ENCODE measurements around the gene TMEM135. TPM values are rescaled to one million over a fixed set of nuclear protein-coding genes. Genes with fewer than 3 reads are reported as not detected.

TMEM135 gene
- total RNA-seq (2022) (11.1 and 12.6 TPM in 2 replicates), Bru-seq, nascent RNA (percentile 64 among the genes with signal in this experiment), BruChase-seq, experiment 1, labeled RNA remaining after a 6-hour chase (percentile 47 among the genes with signal in this experiment), BruChase-seq, experiment 2, labeled RNA remaining after a 2-hour chase (percentile 51 among the genes with signal in this experiment)
- long read RNA-seq, transcript TMEM135-201 (15 exons, 2,433 nt): major isoform, 8 of 11 reads
- long read RNA-seq, partial matches to known transcripts: 0 of 11 reads
- long read RNA-seq, other reads (novel, unspliced or antisense): 2 of 11 reads

- Mint-ChIP-seq H3K9me3 (ENCODE audit: low read depth, unreplicated experiment) (no peaks in the 10 kb centered on the region), H3K4me3 (ENCODE audit: low read depth, unreplicated experiment) (peak within 1 kb of the TSS; percentile 98), H3K27me3 (ENCODE audit: unreplicated experiment) (no peaks in the 10 kb centered on the region), H3K36me3 (ENCODE audit: insufficient read depth, unreplicated experiment) (peaks cover 15% of the 10 kb centered on the region), H3K4me1 (ENCODE audit: low read depth, unreplicated experiment) (peaks cover 9% of the 10 kb centered on the region), H3K27ac (ENCODE audit: unreplicated experiment) (peak within 1 kb of the TSS; percentile 90)
- CTCF ChIA-PET: interaction anchor here (1.0 kb wide), 1 partner anchor 60 kb away, joined by 5 read pairs; no protein-coding TSS in a partner anchor
- no TSS peak for BruUV-seq (replicated peaks)
- intact Hi-C loops (cut with micrococcal nuclease; ENCODE audit: unreplicated experiment): no loop called here
- no peak for TF ChIP-seq CTCF (IDR thresholded peaks at IDR 0.05; ENCODE audit: unreplicated experiment)
- peak; percentile 91 for DNase-seq
Measured at GRCh38 chr11:87037450-87038234, at the start of gene TMEM135. Gene TMEM135, plus strand, starts transcription at chr11:87037934. Its CDS starts 112 bp downstream, at chr11:87038046.

GRCh38 chr11:86988351-86988881, 49.3 kb upstream of the TMEM135 start:
- no peak for DNase-seq
- Mint-ChIP-seq H3K36me3 (ENCODE audit: insufficient read depth, unreplicated experiment) (no peaks in the 10 kb centered on the region), H3K27ac (ENCODE audit: unreplicated experiment) (no peak overlapping the region), H3K4me3 (ENCODE audit: low read depth, unreplicated experiment) (no peak overlapping the region), H3K9me3 (ENCODE audit: low read depth, unreplicated experiment) (no peaks in the 10 kb centered on the region), H3K4me1 (ENCODE audit: low read depth, unreplicated experiment) (no peaks in the 10 kb centered on the region), H3K27me3 (ENCODE audit: unreplicated experiment) (no peaks in the 10 kb centered on the region)
- intact Hi-C loops (cut with micrococcal nuclease; ENCODE audit: unreplicated experiment): no loop called here
- no TSS peak for BruUV-seq (replicated peaks)
- CTCF ChIA-PET: no interaction called here
- TF ChIP-seq CTCF (IDR thresholded peaks at IDR 0.05; ENCODE audit: unreplicated experiment): no peak

GRCh38 chr11:86990031-86990430, 47.7 kb upstream of the TMEM135 start:
- H3K27ac Mint-ChIP-seq (ENCODE audit: unreplicated experiment): no peak overlapping the region
- no peak for DNase-seq

More at GRCh38 chr11:86990031-86990430, 47.7 kb upstream of the TMEM135 start:
- Mint-ChIP-seq H3K4me1 (ENCODE audit: low read depth, unreplicated experiment) (no peaks in the 10 kb centered on the region), H3K9me3 (ENCODE audit: low read depth, unreplicated experiment) (no peaks in the 10 kb centered on the region), H3K27me3 (ENCODE audit: unreplicated experiment) (no peaks in the 10 kb centered on the region), H3K4me3 (ENCODE audit: low read depth, unreplicated experiment) (no peak overlapping the region), H3K36me3 (ENCODE audit: insufficient read depth, unreplicated experiment) (no peaks in the 10 kb centered on the region)
- intact Hi-C loops (cut with micrococcal nuclease; ENCODE audit: unreplicated experiment): loop anchor here (5.0 to 10.0 kb wide), 2 partner anchors 105 to 302 kb away; no protein-coding TSS in a partner anchor
- no peak for TF ChIP-seq CTCF (IDR thresholded peaks at IDR 0.05; ENCODE audit: unreplicated experiment)
- no TSS peak for BruUV-seq (replicated peaks)
- CTCF ChIA-PET: no interaction called here
